Smooth muscle cell (in vitro differentiated cells): ENCODE measurements around the gene PCSK6. TPM values are rescaled to one million over a fixed set of nuclear protein-coding genes. Genes with fewer than 3 reads are reported as not detected.

ENCODE experiments used
- DNase-seq: peaks from one replicate; lab custom pipeline; 2025; ENCODE audit not compliant: unreplicated experiment; lab: John Stamatoyannopoulos, UW
- H2AFZ ChIP-seq: fragments of 200-600 bp; sonication (generic); 2 replicates; pipeline ENCODE4 v1.6.0; 2016; ENCODE audit warnings: antibody characterized with exemption, low read depth, mild to moderate bottlenecking
- H3F3A ChIP-seq: fragments of 200-600 bp; sonication (generic); 2 replicates; pipeline ENCODE4 v1.6.0; 2017; ENCODE audit warnings: antibody characterized with exemption, low read depth
- H3K27ac ChIP-seq: fragments of 200-600 bp; sonication (generic); 2 replicates; pipeline ENCODE4 v1.5.1; 2016; ENCODE audit warnings: low read depth, mild to moderate bottlenecking
- H3K27me3 ChIP-seq: fragments of 200-600 bp; sonication (generic); 2 replicates; pipeline ENCODE4 v1.6.1; 2016; ENCODE audit warnings: low read depth, mild to moderate bottlenecking
- H3K36me3 ChIP-seq: fragments of 200-600 bp; sonication (generic); 2 replicates; pipeline ENCODE4 v1.5.1; 2016; ENCODE audit warnings: low read depth
- H3K4me1 ChIP-seq: fragments of 200-600 bp; sonication (generic); 2 replicates; pipeline ENCODE4 v1.5.1; 2016; ENCODE audit warnings: low read depth
- H3K4me2 ChIP-seq: fragments of 200-600 bp; sonication (generic); 2 replicates; pipeline ENCODE4 v1.6.0; 2016; ENCODE audit warnings: mild to moderate bottlenecking
- H3K4me3 ChIP-seq: fragments of 200-600 bp; sonication (generic); 2 replicates; pipeline ENCODE4 v1.5.1; 2016; ENCODE audit warnings: mild to moderate bottlenecking
- H3K79me2 ChIP-seq: fragments of 200-600 bp; sonication (generic); 2 replicates; pipeline ENCODE4 v1.6.0; 2016; ENCODE audit warnings: low read depth, mild to moderate bottlenecking
- H3K9ac ChIP-seq: fragments of 200-600 bp; sonication (generic); 2 replicates; pipeline ENCODE4 v1.6.0; 2016; ENCODE audit warnings: low read depth
- H3K9me3 ChIP-seq: fragments of 200-600 bp; sonication (generic); replicated peaks from 2 replicates; pipeline ENCODE4 v1.5.1; 2016; ENCODE audit warnings: low read depth
- H4K20me1 ChIP-seq: fragments of 200-600 bp; sonication (generic); 2 replicates; pipeline ENCODE4 v1.6.0; 2016; ENCODE audit warnings: low read depth
- CTCF ChIP-seq: fragments of 200-600 bp; sonication (generic); IDR thresholded peaks from 2 replicates; pipeline ENCODE4 v1.5.1; 2017; ENCODE audit warnings: borderline replicate concordance, mild to moderate bottlenecking, antibody characterized with exemption; ENCODE audit not compliant: insufficient read depth, poor library complexity, severe bottlenecking
- WGBS: methylation state at CpG from one replicate; pipeline ENCODE4 v1.1.7; 2016; ENCODE audit warnings: low lambda C conversion rate; 5-methylcytosine and 5-hydroxymethylcytosine counted together
- polyA plus RNA-seq: library from polyadenylated mRNA; unstranded; fragments of >200 nt; fragmentation: Nextera tagmentation; extraction: Ambion mirVana; gene quantifications from 2 replicates; pipeline ENCODE4 v1.2.1, GENCODE V29; 2016
- total RNA-seq: library from RNA; depleted of rRNA; stranded (reverse); fragments of >200 nt; gene quantifications from 2 replicates; pipeline ENCODE4 v1.2.3, GENCODE V29; 2014

The PCSK6 gene
- total and polyA plus RNA-seq, 2 experiments from 2014 or later = 17.5 TPM

GRCh38 chr15:101495334-101496197 lies 6.1 kb upstream of the PCSK6 start:
- H3K27me3 ChIP-seq = peaks cover 15% of the 10 kb centered on the region
- no peaks in the 10 kb centered on the region for H3K9me3 ChIP-seq
- DNase-seq = no peak
- no peaks in the 10 kb centered on the region for H4K20me1 ChIP-seq
- no peak overlapping the region for H2AFZ ChIP-seq
- H3K4me1 ChIP-seq = no peaks in the 10 kb centered on the region
- no peak for TF ChIP-seq CTCF
- no peak overlapping the region for H3K4me2 ChIP-seq
- H3K27ac ChIP-seq = no peak overlapping the region
- no peak overlapping the region for H3K9ac ChIP-seq
- WGBS = 91% methylated on average over 22 of the region's 22 CpGs
- H3F3A ChIP-seq = no peaks in the 10 kb centered on the region
- no peak overlapping the region for H3K4me3 ChIP-seq
- no peaks in the 10 kb centered on the region for H3K36me3 ChIP-seq
- H3K79me2 ChIP-seq = no peaks in the 10 kb centered on the region

DNA sequence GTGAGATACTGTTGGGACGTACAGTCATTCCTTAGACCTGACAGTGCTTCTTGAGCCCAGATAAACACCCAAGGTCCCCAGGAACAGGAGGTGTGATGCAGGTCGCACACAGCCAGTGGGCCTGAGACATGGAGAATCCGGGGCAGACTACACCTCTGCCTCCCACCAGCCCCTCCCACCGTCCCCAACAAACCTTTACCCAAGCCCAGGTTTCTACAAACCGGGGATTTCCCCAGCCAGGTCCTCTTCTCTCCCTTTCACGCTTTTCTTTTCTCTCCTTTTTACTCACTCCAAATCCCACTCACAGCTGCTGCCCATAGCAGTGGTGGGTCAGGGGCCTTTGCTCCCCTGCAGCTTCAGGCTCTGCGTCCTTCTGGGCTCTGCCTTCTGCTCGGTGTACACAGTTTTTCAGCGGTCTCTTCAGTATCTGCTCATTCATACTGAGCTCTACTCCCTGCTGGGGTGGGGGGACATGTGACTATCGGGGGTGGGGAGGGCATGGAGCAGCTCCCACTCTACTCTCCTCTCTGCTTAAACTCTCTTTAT lies 4.8 kb upstream of the PCSK6 start:
- no peak for DNase-seq

GRCh38 chr15:101492766-101493692 lies 3.5 kb upstream of the PCSK6 start:
- peaks cover 22% of the 10 kb centered on the region for H3K27me3 ChIP-seq
- H3K4me3 ChIP-seq = no peak overlapping the region
- peaks cover 7% of the 10 kb centered on the region for H3K4me1 ChIP-seq
- no peak overlapping the region for H3K27ac ChIP-seq
- no peaks in the 10 kb centered on the region for H3F3A ChIP-seq
- DNase-seq = no peak
- H3K9me3 ChIP-seq = no peaks in the 10 kb centered on the region
- H2AFZ ChIP-seq = no peak overlapping the region
- no peak for TF ChIP-seq CTCF
- 96% methylated on average over 7 of the region's 7 CpGs for WGBS
- no peaks in the 10 kb centered on the region for H3K36me3 ChIP-seq
- H3K4me2 ChIP-seq = no peak overlapping the region
- no peak overlapping the region for H3K9ac ChIP-seq
- no peaks in the 10 kb centered on the region for H3K79me2 ChIP-seq
- H4K20me1 ChIP-seq = no peaks in the 10 kb centered on the region

More for the DNA sequence above, 4.8 kb upstream of the PCSK6 start:
- Histone ChIP-seq H3K27me3 (peaks cover 15% of the 10 kb centered on the region), H3K4me2 (no peak overlapping the region), H3K9ac (no peak overlapping the region), H4K20me1 (no peaks in the 10 kb centered on the region), H3K27ac (no peak overlapping the region), H3K36me3 (no peaks in the 10 kb centered on the region), H3K79me2 (no peaks in the 10 kb centered on the region), H3K9me3 (no peaks in the 10 kb centered on the region), H3K4me1 (no peaks in the 10 kb centered on the region), H2AFZ (no peak overlapping the region), H3F3A (no peaks in the 10 kb centered on the region), H3K4me3 (no peak overlapping the region)
- WGBS = 80% methylated on average over 9 of the region's 10 CpGs
- TF ChIP-seq CTCF = no peak
